Measurements from ENCODE around the gene SFXN5.

DNA sequence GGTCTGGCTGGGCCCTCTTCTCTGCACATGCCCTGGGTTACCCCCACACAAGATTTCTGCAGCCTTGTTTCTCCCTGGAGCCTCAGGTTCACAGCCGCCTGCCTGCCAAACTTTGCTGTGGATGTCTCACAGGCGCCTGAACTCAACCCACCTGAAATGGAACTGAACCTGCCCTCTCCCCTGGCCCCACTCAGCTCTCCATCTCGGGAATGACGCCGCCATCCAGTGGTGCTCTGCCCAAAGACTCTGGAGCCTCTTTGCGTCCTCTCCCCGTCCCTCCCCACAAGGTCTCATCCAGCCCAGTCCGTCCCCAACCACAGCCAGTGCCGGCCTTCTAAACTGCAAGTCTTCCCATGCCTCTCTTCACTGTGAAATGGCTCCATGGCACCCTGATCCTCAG is 125.0 kb downstream of the SFXN5 start:
- TF ChIP-seq, protein P1, sequence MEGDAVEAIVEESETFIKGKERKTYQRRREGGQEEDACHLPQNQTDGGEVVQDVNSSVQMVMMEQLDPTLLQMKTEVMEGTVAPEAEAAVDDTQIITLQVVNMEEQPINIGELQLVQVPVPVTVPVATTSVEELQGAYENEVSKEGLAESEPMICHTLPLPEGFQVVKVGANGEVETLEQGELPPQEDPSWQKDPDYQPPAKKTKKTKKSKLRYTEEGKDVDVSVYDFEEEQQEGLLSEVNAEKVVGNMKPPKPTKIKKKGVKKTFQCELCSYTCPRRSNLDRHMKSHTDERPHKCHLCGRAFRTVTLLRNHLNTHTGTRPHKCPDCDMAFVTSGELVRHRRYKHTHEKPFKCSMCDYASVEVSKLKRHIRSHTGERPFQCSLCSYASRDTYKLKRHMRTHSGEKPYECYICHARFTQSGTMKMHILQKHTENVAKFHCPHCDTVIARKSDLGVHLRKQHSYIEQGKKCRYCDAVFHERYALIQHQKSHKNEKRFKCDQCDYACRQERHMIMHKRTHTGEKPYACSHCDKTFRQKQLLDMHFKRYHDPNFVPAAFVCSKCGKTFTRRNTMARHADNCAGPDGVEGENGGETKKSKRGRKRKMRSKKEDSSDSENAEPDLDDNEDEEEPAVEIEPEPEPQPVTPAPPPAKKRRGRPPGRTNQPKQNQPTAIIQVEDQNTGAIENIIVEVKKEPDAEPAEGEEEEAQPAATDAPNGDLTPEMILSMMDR (conservative IDR thresholded peaks at IDR 0.05; ENCODE audit: low read depth, low read length): no peak
- TF ChIP-seq EZH2 (IDR thresholded peaks at IDR 0.05; ENCODE audit: low read length, unreplicated experiment): no peak
